NCI-H460 (cell line): ENCODE measurements around the gene SEC61A2. TPM values are rescaled to one million over a fixed set of nuclear protein-coding genes. Genes with fewer than 3 reads are reported as not detected.
A peak's percentile ranks its signal among the peaks of the same experiment; 100 is the strongest.
"Not testable (repeated sequence)": the region's sequence is repeated elsewhere in the genome, so short reads cannot be mapped to it uniquely, and the experiment has no call there.

ENCODE experiments used
- DNase-seq: peaks from one replicate; pipeline ENCODE4 v3.0.0-alpha.2; 2016; ENCODE audit warnings: low read depth; ENCODE audit errors: extremely low read depth
- polyA plus RNA-seq: library from polyadenylated mRNA; depleted of rRNA; stranded (reverse); fragments of >200 nt; gene quantifications from 2 replicates; pipeline ENCODE4 v1.2.3, GENCODE V29; 2014; cell fraction: nucleus; rRNA removed
- total RNA-seq: library from RNA; depleted of rRNA; stranded (reverse); fragments of >200 nt; shearing (Covaris generic); gene quantifications from 2 replicates; pipeline ENCODE4 v1.2.3, GENCODE V29; 2014; rRNA removed

Gene SEC61A2
- total RNA-seq = 5.7 and 8.6 TPM in 2 replicates
- polyA plus RNA-seq = 5.9 and 8.3 TPM in 2 replicates

DNA sequence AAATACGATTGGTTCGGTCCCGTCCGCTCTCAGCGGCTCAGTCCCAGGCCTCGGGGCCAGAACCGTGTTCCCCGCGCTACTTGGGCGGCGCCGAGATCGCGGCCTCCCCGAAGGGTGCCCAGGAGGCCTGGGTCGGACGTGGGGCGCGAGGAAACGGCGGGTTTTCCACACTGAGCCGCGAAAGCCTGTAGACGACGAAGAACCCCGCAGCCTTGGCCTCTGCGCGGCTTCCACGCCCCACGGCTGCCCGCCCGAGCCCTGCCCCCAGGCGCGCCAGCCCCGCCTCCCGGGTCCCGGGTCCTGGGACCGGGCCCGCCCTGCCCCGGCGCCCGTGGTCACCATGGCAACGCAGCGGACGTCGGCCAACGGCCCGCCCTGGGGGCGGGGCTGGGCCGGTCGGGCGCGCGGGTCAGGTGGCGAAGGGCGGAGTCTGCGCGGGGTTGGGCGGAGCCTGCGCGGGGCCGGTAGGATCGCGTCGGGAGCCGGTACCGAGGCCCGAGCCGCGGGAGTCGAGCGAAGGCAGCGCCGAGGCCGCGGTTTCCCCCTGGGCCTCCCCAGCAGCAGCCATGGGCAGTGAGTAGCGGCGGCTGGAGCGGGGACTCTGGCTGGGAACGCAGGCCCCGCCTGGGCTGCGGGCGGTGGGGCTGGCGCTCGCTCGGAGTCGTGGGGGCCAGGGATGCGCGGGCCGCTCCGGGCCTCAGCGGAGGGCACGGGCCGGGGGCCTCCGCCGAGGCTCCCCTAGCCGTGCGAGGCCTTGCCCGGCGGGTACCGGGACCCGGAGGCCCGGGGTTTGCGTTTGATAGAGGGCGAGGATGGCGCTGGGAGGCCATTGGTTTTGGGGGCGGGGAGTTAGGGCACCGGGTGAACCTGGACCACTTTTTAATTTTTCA, at the start of gene SEC61A2:
SEC61A2 (plus strand) TSS at position 456 of the 890 bp plus-strand sequence; CDS start at position 567, 111 bp downstream.
- peak; percentile 85 for DNase-seq

DNA sequence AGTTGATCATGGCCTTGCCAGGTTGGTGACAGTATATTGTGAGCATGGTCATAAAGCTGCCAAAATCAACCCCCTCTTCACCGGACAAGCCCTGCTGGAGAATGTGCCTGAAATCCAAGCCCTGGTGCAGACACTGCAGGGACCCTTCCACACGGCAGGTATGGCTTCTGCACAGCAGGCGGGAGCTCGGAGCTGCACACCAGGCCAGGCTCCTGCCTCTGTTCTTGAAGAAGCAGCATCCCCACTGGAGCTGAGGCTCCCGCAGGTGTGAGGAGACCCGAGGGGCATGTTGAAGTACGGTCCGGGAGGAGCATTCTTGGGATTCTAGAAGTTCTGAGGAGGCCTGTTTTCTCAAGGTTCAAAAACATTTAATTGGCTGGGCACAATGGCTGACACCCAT, 48.0 kb upstream of the SEC61A2 start:
- no peak for DNase-seq

DNA sequence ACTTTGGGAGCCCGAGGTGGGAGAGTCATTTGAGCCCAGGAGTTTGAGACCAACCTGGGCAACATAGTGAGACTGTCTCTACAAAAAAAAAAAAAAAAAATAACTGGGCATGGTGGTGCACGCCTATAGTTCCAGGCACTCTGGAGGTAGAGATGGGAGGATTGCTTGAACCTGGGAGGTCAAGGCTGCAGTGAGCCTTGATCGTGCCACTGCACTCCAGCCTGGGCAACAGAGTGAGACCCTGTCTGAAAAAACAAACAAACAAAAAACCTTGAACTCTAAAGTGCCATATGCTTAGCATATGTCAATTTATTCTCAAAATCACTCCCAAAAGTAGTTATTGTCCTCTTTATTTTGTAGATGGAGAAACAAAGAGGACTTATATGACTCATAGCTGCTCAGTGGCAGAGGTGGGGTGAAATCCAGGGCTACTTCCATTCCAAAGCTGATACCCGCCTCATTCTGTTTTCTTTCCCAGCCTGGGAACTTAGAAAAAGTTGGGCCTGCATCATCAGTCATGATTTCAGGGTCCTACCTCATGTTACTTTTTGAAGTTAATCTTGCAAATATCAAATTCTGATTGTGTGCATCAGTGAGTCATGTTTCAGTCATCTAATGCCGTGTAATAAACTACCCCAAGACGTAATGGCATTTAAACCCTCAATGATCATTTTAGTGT, 47.5 kb upstream of the SEC61A2 start:
- DNase-seq = no peak

DNA sequence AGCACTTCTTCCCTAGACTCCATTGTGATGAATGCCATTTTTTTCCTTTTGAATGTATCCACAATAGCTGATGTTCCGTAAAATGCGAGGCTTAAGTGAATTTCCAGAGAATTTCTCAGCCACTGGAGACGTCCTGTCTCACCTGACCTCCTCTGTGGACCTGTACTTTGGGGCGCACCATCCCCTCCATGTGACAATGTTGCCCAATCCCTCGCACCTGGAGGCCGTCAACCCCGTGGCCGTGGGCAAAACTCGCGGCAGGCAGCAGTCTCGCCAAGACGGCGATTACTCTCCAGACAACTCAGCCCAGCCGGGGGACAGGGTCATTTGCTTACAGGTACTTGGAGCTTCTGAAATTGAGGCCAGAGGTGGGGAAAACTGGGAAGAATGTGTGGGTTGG, 40.6 kb upstream of the SEC61A2 start:
- no peak for DNase-seq

DNA sequence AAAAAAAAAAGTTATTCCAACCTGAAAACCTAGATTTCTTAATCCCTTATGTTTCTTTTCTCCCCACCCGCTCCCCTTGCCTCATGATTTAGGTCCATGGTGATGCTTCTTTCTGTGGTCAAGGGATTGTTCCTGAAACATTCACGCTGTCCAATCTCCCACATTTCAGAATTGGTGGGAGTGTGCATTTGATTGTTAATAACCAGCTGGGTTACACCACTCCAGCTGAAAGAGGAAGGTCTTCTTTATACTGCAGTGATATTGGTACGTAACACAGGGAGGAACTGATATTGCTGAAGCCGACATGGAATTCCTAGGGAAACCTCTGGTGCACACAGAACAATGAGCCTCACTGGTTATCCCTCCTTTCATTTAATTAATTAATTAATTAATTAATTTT, 38.1 kb upstream of the SEC61A2 start:
- DNase-seq = no peak

DNA sequence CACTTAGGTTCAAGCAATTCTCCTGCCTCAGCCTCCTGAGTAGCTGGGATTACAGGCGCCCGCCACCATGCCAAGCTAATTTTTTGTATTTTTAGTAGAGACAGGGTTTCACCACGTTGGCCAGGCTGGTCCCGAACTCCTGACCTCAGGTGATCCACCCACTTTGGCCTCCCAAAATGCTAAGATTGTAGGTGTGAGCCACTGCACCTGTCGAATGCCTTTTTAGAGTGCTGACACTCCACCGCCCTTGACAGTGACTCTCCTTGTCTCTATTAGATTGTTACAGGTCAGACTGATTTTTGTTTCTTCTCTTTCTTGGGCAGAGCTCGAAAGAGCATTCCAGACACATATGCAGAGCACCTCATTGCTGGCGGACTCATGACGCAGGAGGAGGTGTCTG, 32.1 kb upstream of the SEC61A2 start:
- DNase-seq = not testable (repeated sequence)

DNA sequence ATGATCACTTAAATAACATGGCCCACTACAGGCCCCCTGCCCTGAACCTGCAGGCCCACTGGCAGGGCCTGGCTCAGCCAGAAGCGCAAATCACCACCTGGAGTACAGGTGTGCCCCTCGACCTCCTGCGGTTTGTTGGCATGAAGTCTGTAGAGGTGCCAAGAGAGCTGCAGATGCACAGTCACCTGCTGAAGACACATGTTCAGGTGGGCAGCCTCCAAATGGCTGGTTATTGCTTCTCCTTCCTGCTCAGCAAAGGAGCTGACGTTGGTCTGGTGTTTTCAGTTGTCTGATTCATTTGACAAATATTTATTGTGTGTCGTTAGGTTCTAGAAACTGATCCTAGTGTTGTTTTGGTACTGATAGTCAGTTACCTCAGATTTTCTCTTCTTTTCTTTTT, 31.7 kb upstream of the SEC61A2 start:
- no peak for DNase-seq

DNA sequence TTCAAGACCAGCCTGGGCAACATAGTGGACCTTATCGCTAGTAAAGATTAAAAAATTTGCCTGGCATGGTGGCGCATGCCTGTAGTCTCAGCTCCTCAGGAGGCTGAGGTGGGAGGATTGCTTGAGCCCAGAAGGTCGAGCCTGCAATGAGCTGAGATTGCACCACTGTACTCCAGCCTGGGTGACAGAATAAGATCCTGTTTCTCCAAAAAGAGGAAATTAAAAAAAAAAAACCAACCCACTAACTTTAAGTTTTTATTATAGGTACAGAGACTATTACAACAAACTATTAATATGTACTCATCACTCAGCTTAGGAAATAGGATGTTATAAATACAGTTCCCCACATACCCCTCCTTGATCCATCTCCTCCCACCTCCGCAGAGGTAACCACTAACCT, 30.5 kb upstream of the SEC61A2 start:
- DNase-seq = no peak

DNA sequence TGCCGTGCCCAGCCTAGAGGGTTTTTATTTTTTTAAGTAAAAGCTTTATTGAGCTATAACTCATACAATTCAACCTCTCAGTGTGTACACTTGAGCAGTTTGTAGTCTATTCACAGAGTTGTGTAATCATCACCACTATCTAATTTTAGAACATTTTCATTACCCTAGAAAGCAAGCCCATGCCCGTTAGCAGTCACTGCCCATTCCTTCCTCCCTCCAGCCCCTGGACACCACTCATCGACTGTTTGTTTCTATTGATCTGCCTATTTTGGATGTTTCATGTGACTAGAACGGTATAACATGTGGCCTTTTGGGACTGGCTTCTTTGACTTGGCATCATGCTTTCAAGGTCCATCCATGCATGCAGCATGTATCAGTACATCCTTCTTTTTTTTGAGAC, 25.7 kb upstream of the SEC61A2 start:
- DNase-seq = no peak

DNA sequence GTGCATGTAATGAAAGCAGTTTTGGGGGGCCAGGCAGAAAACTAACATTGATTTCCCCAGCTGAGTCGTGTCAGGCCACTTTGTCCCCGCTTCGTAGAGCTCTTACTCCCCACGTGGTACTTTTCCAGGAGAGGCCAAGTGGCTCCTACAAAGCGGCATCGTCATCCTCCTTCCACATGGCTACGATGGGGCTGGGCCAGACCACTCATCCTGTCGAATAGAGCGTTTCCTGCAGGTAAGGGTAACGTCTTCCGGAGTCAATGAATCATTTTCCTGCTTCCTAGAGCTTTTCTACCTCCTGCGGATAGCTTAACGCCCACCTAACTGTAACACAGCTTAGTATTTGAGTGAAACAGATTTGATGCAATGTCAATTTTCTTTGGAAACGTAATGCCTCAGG, 21.7 kb upstream of the SEC61A2 start:
- no peak for DNase-seq

DNA sequence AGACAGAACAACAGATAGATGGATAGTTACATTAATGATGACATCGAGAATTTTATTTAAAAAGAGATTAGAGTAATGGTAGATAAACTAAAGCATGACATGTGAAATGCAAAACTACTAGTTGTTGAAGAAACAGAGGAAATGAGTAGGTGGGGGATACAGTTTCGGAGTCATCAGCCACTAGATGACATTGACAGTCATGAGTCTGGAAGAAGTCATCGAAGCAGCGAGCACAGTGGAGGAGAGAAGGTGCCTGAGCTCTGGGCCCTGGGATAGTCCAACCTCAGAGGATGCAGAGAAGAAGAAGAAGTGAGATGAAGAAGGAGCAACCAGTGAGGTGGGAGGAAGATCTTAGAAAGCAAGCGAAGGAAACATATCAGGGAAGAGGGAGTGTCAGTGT, 20.2 kb upstream of the SEC61A2 start:
- DNase-seq = no peak

DNA sequence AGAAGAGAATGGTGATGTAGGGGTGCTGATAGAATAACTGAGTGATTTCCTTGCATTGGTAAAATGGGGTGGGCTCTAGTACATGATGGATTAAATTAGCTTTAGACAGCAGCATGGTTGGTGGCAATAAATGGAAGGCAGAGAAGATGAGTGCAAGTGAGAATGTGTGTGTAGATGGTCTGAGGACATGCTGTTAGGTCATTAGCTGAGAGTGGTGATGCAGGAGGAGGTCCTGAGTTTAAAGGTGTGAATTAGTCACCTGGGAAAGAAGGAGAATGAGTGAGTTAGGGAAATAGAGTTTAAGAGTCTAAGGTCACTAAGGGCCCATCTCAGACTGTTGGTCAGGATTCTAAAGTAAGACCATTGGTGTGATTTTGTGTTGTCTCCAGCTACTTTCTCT, 17.9 kb upstream of the SEC61A2 start:
- DNase-seq = no peak

DNA sequence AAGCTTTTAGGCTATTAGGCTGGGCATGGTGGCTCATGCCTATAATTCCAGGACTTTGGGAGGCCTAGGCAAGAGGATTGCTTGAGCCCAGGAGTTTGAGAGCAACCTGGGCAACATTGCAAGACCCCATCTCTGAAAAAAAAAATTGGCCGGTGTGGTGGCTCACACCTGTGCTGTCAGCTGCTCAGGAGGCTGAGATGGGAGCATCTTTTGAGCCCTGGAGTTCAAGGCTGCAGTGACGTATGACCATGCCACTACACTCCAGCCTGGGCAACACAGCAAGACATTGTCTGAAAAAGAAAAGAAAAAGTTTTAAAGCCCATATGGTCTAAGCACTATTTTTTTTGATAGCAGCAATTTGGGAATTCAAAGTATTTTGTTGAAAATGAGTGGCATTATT, 15.8 kb upstream of the SEC61A2 start:
- DNase-seq = no peak

DNA sequence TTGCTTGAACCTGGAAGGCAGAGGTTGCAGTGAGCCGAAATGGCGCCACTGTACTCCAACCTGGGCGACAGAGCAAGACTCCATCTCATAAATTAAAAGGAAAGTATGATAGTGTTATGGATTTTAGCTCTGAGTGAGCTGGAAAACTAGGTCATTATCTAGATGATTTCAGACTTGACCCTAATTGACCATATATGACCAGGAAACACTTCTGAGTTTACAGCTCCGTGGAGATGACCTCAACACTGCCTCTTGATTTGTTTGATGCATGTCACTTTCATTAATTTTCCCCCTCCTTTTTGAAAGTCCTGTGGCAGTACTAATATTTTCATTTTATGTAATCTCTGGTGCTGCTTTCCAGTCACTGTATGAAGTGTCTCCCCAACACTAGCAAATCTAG, 7.8 kb upstream of the SEC61A2 start:
- no peak for DNase-seq

DNA sequence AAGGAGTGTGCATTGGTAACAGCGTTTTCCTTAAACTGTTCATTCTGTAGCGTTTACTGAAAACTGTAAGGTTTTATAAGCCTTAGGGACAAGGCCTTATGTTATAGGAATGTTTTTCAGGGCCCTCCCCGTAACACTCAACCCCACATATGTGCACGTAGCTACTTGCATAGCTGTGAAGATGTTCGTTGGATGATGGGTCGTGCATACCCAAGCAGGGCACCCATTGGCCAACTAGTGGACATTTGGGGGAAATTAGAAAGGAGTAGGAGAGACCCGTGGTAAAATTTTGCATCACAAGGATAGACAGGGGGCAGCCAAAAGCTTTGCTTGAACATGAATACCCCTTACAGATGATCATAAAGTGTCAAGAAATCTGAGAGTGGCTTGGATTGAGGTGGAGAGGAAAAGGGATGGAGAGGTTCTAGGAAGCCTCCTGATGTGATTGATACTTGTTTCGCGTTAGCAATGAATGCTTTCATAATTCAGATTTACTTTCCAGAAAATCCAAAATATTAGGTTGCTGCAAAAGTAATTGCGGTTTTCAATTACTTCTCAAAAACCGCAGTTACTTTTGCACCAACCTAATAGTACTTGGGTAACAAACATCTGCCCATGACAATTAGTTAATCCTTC, 878 bp downstream of the SEC61A2 start:
- DNase-seq = peak; percentile 45

DNA sequence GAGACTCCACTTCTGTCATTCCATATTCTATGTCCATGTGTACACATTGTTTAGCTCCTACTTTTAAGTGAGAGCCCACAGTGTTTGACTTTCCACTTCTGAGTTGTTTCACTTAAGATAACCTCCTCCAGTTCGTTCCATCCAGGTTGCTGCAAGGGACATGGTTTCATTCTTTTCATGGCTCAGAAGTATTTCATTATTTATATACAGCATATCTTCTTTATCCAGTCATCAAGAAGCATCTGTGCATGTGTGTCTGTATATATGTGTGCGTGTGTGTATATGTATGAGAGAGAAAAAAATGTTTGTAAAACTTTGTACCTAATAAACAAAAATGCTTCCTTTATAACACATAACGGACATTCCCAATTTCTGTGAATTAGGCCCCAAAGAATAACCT, 6.2 kb downstream of the SEC61A2 start:
- DNase-seq = no peak

DNA sequence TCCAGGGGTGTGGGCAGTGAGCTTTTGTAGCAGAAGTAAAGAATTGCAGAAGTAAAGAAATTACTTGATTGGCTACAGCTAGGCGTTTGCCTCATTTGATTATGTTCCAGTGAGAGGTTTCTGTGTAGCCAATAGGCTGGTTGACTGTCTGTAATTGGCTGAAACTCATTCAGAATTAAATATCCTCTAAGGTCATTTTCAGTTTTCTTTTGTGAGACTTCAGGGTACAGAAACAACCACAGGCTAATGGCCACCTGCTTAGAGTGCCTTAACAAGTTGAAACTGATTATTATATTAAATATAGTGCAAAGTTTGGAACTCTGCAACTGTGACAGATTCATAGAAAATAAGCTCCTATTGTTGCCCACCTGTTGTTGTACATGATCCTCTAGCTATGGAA, 10.6 kb downstream of the SEC61A2 start:
- no peak for DNase-seq

DNA sequence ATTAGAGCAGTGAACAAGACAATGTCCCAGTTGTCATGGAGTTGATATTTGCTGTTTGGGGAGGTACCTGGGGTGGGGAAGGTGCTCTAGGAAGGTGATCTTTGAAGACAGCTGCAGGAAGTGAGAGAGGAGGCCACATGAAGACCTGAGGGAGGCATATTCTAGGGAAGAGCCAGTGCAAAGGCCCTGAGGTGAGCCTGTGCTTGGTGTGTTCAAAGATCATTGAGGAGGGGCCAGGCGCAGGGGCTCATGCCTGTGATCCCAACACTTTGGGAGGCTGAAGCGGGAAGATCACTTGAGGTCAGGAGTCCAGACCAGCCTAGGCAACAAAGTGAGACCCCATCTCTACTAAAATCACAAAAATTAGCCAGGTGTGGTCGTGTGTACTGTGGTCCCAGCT, 15.1 kb downstream of the SEC61A2 start:
- DNase-seq = no peak

DNA sequence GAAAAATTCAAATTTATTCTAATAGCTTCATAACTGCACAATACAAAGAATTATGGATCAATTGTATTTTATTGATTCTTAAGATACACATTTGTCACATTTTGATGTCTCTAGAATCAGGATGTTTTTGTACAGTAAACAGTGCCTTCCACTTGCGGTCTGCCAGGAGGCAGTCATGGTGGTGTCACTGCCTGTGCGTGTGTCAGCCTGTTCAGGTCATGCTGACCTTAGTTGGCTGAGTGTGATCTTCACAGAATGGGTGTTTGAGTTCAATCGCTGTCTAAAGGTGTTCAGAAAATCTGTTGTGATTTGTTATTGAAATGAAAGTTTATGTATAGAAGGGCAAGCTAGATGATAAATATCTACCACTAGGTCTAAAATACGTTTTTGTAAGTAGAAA, 20.7 kb downstream of the SEC61A2 start:
- DNase-seq = no peak

DNA sequence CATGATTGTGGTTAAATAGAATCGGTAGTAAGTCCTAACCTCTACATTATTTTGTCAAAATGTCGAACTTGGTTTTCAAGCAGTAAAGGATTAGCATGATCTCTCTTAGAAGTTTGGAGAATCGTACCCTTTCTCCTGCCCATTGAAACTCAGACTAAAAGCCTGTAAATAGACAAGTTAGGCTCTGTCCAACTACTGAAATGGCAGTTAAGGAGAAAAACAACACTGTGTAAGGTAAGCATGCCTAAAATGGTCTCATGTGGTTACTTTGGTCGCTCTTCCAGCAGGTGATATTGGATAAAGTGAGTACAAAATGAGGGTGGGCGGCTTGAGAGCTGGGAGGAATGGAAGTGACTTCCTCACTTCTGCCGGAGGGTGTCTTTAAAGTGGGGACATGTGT, 25.0 kb downstream of the SEC61A2 start:
- DNase-seq = no peak

DNA sequence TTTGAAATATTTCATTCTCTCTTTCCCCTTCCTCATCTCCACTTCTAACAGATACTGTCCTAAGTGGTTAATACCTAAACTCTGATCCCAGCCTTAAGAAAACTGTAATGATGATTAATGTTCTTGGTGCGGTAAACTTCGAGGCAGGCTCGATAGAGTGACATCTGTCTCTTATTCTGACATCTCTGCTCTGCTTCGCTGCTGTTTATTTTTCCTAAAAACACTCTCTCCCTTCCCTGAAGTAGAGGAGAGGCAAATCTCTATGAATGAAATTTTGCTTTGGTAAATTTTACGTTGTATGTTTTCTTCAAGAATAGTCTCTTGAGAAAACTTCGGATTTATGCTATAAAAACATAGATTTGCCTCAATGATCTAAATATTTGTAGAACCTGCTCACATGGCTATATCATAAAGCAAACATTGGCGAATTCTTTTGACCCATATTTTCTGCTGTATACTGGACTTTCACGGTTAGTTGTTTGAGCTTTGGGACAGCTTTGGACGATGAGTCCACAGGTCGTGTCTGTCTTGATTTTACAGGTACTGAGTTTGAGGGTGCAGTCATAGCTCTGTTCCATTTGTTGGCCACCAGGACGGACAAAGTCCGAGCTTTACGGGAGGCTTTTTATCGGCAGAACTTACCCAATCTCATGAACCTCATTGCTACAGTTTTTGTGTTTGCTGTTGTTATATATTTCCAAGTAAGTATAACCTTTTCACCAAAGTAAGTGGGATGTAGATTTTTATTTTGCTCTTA, 27.1 kb downstream of the SEC61A2 start:
- no peak for DNase-seq
